Thoracic aorta (tissue), 2 donors: Measurements from ENCODE around the gene ZBTB44. TPM values are rescaled to one million over a fixed set of nuclear protein-coding genes. Genes with fewer than 3 reads are reported as not detected.
"Not testable (repeated sequence)": the region's sequence is repeated elsewhere in the genome, so short reads cannot be mapped to it uniquely, and the experiment has no call there.

Experiments used
- ATAC-seq: fragments of 150-250 bp; one replicate; pipeline ENCODE4 v1.8.0; 2017; ENCODE audit warnings: low read depth; ENCODE audit not compliant: insufficient number of reproducible peaks, low FRiP score
- DNase-seq: peaks from one replicate; pipeline ENCODE4 v3.0.0-alpha.2; 2020; ENCODE audit warnings: low spot score
- H3K27ac ChIP-seq, 2 donors: fragments of 200-600 bp; sonication (generic); 1 replicate in 1 of 2; 2 replicates in 1 of 2; pipeline ENCODE4 v1.5.1; 2016; ENCODE audit warnings: mild to moderate bottlenecking in 2 of 2, moderate library complexity in 2 of 2
- H3K27me3 ChIP-seq: fragments of 200-600 bp; sonication (generic); replicated peaks from 2 replicates; pipeline ENCODE4 v1.6.0; 2016; ENCODE audit warnings: mild to moderate bottlenecking; ENCODE audit not compliant: insufficient read depth
- H3K36me3 ChIP-seq: fragments of 200-600 bp; sonication (generic); one replicate; pipeline ENCODE4 v1.5.1; 2016
- H3K4me1 ChIP-seq, 2 donors: fragments of 200-600 bp; sonication (generic); 1 replicate in 1 of 2; 2 replicates in 1 of 2; pipeline versions ENCODE4 v1.5.1 to v1.6.0; 2016; ENCODE audit warnings: low read depth in 2 of 2, mild to moderate bottlenecking in 1 of 2; ENCODE audit not compliant: control insufficient read depth in 1 of 2
- H3K4me3 ChIP-seq: fragments of 200-600 bp; sonication (generic); 2 replicates; pipeline ENCODE4 v1.5.1; 2016; ENCODE audit warnings: mild to moderate bottlenecking
- H3K9me3 ChIP-seq: fragments of 200-600 bp; sonication (generic); 2 replicates; pipeline ENCODE4 v1.5.1; 2016
- CTCF ChIP-seq: fragments of 200-600 bp; sonication (generic); IDR thresholded peaks from one replicate; pipeline ENCODE4 v1.5.1; 2019; ENCODE audit warnings: antibody characterized with exemption
- total RNA-seq, 2 donors: library from RNA; depleted of rRNA; stranded (reverse); fragments of >200 nt; gene quantifications; one replicate each; pipeline versions ENCODE4 v1.1.0 to v1.2.3, GENCODE V29; 2016

The ZBTB44 gene
- total RNA-seq, 2 donors from 2014 or later = 38.0 to 48.7 TPM

- no peak overlapping the region for H3K4me3 ChIP-seq
- H3K27ac ChIP-seq = no peak overlapping the region
- TF ChIP-seq CTCF = no peak
- H3K4me1 ChIP-seq = peaks cover 0 to 10% of the 10 kb centered on the region in 2 donors
- no peaks in the 10 kb centered on the region for H3K36me3 ChIP-seq
- DNase-seq (no peak), ATAC-seq (no peak)
- H3K9me3 ChIP-seq = no peaks in the 10 kb centered on the region
- no peaks in the 10 kb centered on the region for H3K27me3 ChIP-seq
Observed at GRCh38 chr11:130243816-130244215, 70.9 kb downstream of the ZBTB44 start.

DNA sequence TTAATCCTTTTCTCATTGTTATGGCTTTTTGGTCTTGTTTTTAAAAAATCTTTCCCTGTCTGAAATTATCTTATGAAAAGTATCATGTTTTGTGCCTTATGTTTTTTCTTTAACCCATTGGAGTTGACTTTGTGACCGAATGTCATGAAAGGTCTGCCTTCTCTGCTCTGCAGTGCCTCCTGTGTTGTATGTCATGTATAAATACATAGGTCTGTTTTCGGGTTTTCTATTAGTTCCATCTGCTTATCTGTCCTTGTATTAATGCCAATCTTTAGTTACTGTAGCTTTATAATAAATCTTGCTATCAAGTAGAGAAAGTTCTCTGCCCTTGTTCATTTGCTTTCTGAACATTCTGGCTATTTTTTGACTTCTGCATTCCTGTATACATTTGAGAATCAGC is 73.0 kb downstream of the ZBTB44 start:
- H3K4me3 ChIP-seq = no peak overlapping the region
- DNase-seq (no peak), ATAC-seq (no peak)
- no peaks in the 10 kb centered on the region for H3K27me3 ChIP-seq
- H3K4me1 ChIP-seq = peaks cover 0 to 10% of the 10 kb centered on the region in 2 donors
- TF ChIP-seq CTCF = no peak
- H3K36me3 ChIP-seq = peaks cover 4% of the 10 kb centered on the region
- no peak overlapping the region for H3K27ac ChIP-seq
- no peaks in the 10 kb centered on the region for H3K9me3 ChIP-seq

DNA sequence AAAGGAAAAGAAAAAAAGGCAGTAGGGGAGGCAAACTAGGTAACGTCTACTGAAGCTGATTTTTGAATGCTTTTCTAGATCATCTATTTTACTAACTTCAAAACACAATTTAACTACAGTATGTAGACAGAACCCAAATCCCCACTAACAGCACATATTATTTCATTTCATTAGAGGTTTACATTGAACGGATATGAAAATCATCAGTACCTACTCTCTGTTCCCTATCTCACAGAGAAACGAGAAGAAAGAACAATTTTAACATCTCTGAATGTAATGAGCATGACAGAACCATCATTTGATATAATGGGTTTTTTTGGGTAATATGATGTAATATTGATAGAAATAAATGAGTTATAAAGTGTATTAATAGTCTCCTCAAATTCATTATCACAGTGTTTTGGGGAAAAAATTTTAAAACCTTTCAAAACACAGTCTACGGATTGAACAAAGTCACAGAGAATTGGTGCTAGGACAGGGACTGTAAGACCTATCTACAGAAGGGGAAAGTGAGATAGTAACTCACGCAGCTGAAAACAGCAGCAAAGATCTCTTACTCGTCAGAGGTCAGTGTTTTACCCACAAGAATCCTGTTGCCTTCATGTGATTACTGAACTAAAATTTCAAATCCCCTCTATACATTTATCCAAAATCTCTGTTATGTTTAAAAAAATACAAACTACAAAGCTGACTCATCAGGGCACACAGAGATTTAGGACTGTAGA is 77.3 kb downstream of the ZBTB44 start:
- Histone ChIP-seq H3K27me3 (no peaks in the 10 kb centered on the region), H3K9me3 (no peaks in the 10 kb centered on the region), H3K36me3 (peaks cover 4% of the 10 kb centered on the region), H3K4me1 (no peaks in the 10 kb centered on the region), H3K4me3 (no peak overlapping the region), H3K27ac (no peak overlapping the region)
- TF ChIP-seq CTCF = no peak
- ATAC-seq = no peak
- DNase-seq = no peak

DNA sequence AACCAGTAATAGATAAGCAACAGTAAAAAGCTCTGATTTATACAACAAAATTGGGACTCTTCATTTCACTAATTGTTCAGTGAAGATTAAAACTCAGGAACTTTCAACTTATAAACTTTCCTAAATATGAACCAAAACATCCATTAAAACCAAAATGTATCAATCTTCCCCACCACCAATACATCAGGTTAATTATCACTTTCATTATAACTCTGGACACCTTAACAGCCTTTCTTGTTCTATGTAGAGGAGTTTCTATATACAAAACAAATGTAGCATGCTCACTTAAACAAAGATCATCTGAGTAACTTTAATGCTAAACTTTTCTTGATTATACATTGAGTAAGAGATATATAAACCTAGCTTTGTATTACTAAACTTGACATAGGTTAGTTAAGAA is 80.4 kb downstream of the ZBTB44 start:
- DNase-seq = no peak
- Histone ChIP-seq H3K36me3 (peaks cover 4% of the 10 kb centered on the region), H3K4me1 (no peaks in the 10 kb centered on the region), H3K4me3 (no peak overlapping the region), H3K27me3 (no peaks in the 10 kb centered on the region), H3K27ac (no peak overlapping the region), H3K9me3 (no peaks in the 10 kb centered on the region)
- no peak for TF ChIP-seq CTCF
- no peak for ATAC-seq

DNA sequence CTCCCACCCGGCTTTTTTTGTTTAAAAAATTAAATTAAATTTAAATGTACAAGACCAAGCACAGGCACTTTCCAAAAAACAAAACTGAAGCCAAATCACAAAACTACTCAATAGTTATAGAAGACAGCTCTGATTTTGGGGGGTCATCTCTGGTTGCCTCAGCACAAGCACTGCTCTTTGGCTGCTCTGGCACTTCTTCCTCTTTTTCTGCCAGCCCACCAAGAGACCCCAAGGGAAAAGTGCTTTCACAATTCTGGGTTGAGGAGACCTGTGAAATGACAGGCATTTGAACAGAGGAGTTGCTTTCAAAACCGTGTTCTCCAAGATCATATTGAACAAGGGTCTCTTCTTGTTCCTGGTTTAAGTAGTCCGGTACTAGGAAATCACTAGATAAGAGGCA is 80.8 kb downstream of the ZBTB44 start:
- not testable (repeated sequence) for DNase-seq, H3K4me3 ChIP-seq, H3K27me3 ChIP-seq, H3K9me3 ChIP-seq, H3K4me1 ChIP-seq, H3K36me3 ChIP-seq, H3K27ac ChIP-seq, ATAC-seq

- not testable (repeated sequence) for H3K27me3 ChIP-seq, H3K4me3 ChIP-seq, ATAC-seq, DNase-seq, H3K4me1 ChIP-seq, H3K36me3 ChIP-seq, H3K27ac ChIP-seq, H3K9me3 ChIP-seq
Observed at GRCh38 chr11:130233486-130233885, 81.2 kb downstream of the ZBTB44 start.
